ENCODE measurements around the gene AP3S2. TPM values are rescaled to one million over a fixed set of nuclear protein-coding genes. Genes with fewer than 3 reads are reported as not detected.
"Not testable (repeated sequence)": the region's sequence is repeated elsewhere in the genome, so short reads cannot be mapped to it uniquely, and the experiment has no call there.

Gene AP3S2
- total RNA-seq, 1 donor from 2014 or later = 47.7 TPM

GRCh38 chr15:89799918-89800498, 93.8 kb downstream of the AP3S2 start:
- no peak for DNase-seq

GRCh38 chr15:89799011-89799911, 94.5 kb downstream of the AP3S2 start:
- no peak for DNase-seq

- no peak for DNase-seq
Observed at GRCh38 chr15:89797678-89798201, 96.1 kb downstream of the AP3S2 start.

DNA sequence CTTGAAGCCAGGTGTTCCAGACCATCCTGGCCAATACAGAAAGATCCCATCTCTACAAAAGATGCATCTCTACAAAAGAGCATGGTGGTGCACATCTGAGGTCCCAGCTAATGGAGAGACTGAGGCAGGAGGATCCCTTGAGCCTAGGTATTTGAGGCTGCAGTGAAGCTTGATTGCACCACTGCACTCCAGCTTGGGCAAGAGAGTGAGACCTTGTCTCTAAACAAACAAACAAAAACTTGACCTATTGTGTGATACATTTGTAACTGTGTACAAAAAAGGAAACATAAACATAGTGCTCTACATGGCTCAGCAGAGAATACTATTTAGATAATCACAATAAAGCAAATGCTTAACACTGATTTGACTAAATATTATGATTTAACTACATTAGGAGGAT, 97.8 kb downstream of the AP3S2 start:
- DNase-seq = no peak

DNA sequence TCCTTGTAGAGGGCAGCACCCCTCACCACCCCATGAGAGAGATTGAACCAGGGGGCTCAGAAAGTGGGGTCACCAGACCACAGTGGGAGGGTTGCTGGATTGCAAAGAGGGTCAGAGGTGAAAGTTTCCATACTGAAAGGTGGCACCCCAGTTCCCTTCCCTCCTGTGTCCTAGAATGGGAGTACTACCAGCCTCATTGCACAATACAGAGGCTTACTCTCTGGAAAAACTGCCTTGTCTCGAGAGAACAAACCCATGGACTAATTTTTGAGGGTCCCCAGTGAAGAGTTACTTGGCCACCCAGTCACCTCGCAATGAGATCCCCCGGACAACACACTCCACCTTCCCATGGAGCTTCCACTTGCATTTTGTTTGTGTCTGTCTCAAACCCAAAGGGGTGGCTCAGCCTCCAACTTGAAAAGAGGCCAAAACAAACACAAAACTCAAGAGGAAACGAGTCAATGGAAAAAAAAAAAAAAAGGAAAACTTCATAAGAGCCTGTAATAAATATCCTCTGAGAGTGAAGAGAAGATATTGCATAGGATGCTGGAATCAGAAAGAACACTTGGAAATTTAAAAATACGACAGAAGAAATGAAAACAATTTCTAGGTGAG, 99.1 kb downstream of the AP3S2 start:
- DNase-seq = no peak

DNA sequence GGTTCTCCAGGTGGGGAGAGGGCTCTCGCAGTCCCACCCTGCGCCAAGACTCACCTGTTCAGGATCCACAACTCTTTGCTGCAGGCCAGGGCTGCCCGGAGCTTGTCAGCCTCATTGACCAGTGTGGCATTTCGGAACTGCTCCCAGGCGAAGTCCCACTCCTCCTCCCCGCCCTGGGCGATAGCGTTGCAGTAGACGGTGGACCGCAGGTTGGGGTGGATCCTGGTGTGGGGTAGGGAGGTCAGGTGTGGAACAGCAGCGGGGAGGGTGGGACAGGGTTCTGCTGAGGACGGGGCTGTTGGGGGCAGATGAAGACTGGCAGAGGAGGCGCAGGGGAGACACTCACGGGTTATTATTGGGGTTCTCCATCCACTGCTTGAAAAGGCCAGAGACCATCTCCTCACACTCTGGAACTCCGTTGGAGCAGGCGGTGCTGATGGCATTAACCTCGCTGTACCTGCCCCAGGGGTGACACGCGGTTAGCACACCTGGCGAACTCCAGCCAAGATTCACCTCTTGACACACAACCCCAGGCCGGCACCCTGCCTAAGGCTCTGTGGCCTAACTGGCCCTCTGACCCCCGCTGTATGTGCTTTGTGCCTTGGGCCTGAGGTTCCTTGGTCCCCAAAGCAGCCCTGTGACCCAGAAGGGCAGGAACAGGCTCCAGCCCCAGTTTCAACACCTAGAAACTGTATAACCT, 101.5 kb downstream of the AP3S2 start:
- DNase-seq = no peak

- DNase-seq = no peak
Observed at GRCh38 chr15:89790661-89791060, 103.1 kb downstream of the AP3S2 start.

DNA sequence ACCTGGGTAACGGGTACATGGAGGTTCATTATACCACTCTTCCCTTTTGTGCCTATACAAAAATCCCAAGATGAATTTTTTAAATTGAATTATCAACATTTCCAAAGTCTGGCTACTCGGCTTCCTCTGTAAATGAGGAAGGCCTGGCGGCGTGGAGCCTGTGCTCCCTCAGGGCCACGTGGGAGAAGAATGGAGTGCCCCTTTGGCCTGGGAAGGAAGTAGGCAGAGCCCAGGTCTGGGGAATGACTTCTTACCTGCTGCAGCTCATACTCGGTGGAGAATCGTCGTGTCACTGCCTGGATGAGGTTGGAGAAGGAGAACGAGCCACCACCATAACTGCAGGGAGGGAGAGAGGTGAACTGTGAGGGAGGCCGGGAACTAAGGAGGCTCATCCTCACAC, 103.6 kb downstream of the AP3S2 start:
- DNase-seq = no peak

- not testable (repeated sequence) for DNase-seq
Observed at GRCh38 chr15:89788585-89788984, 105.2 kb downstream of the AP3S2 start.

GRCh38 chr15:89787944-89788343, 105.8 kb downstream of the AP3S2 start:
- no peak for DNase-seq

DNA sequence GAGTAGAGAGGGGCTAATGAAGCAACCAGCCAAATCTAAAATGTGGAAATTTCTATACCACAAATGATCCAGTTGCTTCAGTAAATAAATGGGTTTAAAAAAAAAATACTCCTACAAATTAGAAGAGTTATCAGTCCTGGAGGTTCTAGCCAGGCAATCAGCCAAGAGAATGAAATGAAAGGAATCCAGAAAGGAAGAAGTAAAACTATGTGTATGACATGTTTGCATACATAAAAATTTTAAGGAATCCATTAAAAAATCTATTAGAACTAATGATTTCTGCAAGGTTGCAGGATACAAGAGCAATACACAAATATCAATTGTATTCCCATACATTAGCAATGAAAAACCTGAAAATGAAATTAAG, 108.0 kb downstream of the AP3S2 start:
- no peak for DNase-seq

DNA sequence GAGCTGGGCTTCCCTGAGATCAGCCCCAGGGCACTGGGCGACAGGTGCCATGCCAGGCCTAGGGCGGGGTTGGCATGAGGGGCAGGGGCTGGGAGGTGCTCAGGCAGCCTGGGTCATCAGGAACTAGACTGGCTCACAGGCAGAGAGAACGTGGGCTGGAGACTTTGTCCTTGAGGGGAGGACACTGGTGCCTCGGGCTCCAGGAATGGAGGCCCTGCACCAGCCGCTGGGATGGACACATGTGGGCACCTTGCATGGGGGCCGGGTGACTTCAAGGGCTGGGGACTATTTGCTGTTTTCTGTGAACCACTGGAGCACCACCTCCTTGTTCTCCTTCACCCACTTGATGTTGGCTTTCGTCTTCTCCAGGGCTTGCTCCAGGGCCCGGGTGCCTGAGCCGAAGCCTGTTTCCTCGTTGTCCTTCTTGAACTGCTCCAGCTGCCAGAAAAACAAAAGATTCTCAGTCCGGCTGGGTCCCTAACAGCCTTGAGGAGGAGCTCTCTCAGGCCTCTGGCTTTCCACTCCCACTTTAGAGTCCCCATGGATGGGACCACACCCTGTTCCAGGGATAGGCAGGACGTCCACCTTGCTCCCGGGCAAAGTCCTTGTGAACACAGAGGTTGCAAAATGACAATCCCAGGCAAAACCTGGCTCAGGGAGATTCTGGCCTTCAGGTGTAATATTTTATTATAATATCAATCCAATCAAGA, 108.6 kb downstream of the AP3S2 start:
- no peak for DNase-seq

DNA sequence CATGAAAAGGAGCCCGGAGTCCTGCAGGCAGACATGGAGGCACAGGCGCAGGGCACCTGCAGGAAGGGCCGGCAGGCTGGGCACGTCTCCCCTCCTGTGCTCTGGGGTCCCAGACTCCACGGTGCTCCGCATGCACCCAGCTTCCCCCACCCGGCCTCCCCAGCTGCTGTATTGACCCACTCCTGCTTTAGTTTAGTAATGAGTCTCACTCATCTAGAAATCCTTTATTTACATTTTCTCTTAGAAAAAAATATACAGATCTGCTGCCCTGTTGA, 109.2 kb downstream of the AP3S2 start:
- no peak for DNase-seq

DNA sequence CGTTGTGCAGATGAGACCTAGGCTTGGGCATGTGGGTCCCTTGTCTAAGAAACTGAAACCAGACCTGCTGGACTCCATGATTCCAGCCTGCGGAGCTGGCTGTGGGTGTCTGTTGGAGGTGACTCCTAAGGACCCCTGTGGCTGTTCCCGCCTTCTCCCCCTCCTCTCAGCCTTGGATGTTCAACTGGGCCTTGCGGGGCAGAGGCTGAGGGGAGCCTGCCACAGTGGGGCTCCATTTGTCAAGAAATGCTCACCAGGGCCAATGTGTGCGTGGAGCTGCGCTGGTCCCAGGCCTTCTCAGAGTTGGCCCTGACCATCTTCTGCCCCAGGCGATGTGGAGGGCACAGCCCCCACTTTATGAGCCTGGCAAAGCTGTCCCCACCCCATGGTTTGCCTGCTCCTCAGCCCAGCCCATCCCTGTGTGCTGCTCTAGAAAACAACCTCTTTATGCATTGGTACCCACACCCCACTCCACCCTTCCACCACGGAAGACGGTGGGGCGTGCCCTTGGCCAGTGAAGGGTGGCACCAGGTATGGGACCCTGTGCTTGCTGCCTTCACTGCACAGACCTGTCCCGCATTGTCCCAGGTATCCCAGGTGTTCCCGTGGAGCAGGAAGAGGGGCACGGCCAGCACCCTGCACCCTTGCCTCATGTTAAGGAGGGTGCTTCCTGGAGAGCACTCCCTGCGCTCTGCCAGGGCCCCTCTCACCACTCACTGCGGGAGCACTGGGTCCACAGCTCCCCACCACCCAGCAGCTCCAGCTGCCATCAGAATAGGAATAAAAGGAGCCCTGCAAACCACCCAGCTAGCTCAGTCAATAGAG, 109.7 kb downstream of the AP3S2 start:
- no peak for DNase-seq

DNA sequence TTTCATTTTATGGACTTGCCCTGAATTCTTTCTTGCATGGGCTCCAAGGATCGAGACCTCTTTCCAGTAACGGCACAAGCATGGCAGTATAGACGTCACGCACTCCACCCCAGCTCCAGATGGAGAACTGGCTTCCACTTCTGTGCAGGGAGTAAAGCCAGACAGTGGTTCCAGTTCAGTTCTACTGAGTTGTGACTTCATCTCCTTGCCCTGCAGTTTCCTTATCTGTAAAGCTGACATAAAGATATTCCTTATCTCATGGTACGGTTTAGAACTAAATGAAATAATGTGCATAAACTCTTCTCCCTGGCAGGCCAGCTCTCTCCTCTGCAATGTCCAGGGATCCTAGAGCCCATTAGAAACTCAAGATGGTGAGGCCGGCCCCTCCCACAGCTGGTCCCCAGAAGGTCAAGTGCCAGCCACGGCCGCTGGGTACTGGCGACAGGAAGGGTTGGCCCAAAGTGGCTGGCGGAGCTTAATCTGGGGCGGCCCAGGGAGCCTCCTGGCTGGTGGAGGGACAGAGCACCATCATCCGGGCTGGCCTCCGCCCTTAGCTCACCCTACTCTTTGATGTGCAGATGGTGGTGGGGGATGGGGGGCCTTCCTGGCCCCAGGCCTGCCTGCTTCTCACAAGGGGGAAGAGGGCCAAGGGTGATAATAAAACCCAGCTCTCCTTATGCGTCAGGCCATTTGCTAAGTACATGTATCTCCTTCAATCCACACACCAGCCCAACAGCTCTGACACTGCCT, 110.5 kb downstream of the AP3S2 start:
- DNase-seq = no peak

- DNase-seq = not testable (repeated sequence)
Observed at GRCh38 chr15:89782619-89782950, 111.2 kb downstream of the AP3S2 start.

- DNase-seq = no peak
Observed at GRCh38 chr15:89781891-89782618, 111.7 kb downstream of the AP3S2 start.

DNA sequence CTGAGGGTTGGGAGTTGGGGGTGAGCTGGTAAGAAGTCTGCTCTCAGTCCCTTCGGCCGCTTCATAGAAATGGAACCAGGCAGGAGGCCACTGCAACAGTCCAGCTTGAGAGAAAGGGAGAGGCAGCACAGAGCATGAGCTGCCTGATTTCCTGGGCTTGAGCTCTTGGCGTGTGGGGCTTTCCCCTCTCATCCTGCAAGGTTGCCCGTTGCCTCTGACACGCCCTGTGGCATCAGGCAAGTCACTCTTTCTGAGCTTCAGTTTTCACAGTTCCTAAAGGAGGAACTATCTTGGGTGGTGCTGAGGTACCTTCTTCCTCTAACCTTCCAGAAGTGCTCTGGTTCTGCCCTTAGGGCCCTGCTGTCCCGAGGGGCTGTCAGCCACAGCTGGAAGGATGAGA, 112.7 kb downstream of the AP3S2 start:
- no peak for DNase-seq

- no peak for DNase-seq
Observed at GRCh38 chr15:89780601-89781000, 113.2 kb downstream of the AP3S2 start.
